HS-27A (cell line): ENCODE measurements around the gene LBR.
"Not testable (repeated sequence)": the region's sequence is repeated elsewhere in the genome, so short reads cannot be mapped to it uniquely, and the experiment has no call there.

Experiments
- DNase-seq: peaks from one replicate; pipeline ENCODE4 v3.0.0-alpha.2; 2012; ENCODE audit warnings: low read depth, missing footprints

The LBR gene

GRCh38 chr1:225422795-225423517 is 4.9 kb downstream of the LBR start:
- no peak for DNase-seq

- no peak for DNase-seq
These were observed 5.7 kb downstream of the LBR start for GRCh38 chr1:225422031-225422605.

GRCh38 chr1:225418598-225418997 is 9.2 kb downstream of the LBR start:
- DNase-seq: no peak

GRCh38 chr1:225418059-225418458 is 9.8 kb downstream of the LBR start:
- no peak for DNase-seq

- DNase-seq: no peak
These were observed 11.7 kb downstream of the LBR start for GRCh38 chr1:225415967-225416745.

- DNase-seq: no peak
These were observed 12.5 kb downstream of the LBR start for GRCh38 chr1:225415307-225415706.

GRCh38 chr1:225413708-225414375 is 14.0 kb downstream of the LBR start:
- DNase-seq: no peak

GRCh38 chr1:225412803-225413351 is 15.0 kb downstream of the LBR start:
- DNase-seq: no peak

GRCh38 chr1:225412321-225412720 is 15.5 kb downstream of the LBR start:
- DNase-seq: no peak

- no peak for DNase-seq
These were observed 17.8 kb downstream of the LBR start for GRCh38 chr1:225410036-225410435.

- no peak for DNase-seq
These were observed 18.8 kb downstream of the LBR start for GRCh38 chr1:225409051-225409450.

GRCh38 chr1:225408249-225408648 is 19.6 kb downstream of the LBR start:
- DNase-seq: no peak

GRCh38 chr1:225407755-225408154 is 20.1 kb downstream of the LBR start:
- no peak for DNase-seq

- DNase-seq: no peak
These were observed 20.7 kb downstream of the LBR start for GRCh38 chr1:225406976-225407725.

- DNase-seq: no peak
These were observed 26.9 kb downstream of the LBR start for GRCh38 chr1:225400968-225401367.

- no peak for DNase-seq
These were observed 31.5 kb downstream of the LBR start for GRCh38 chr1:225396357-225396756.

- no peak for DNase-seq
These were observed 38.0 kb downstream of the LBR start for GRCh38 chr1:225389843-225390242.

- no peak for DNase-seq
These were observed 39.5 kb downstream of the LBR start for GRCh38 chr1:225388372-225388771.

GRCh38 chr1:225386860-225387259 is 41.0 kb downstream of the LBR start:
- DNase-seq: not testable (repeated sequence)

- DNase-seq: no peak
These were observed 47.1 kb downstream of the LBR start for GRCh38 chr1:225380691-225381090.

- no peak for DNase-seq
These were observed 49.0 kb downstream of the LBR start for GRCh38 chr1:225378880-225379279.

GRCh38 chr1:225374996-225375395 is 52.8 kb downstream of the LBR start:
- DNase-seq: no peak
